Neural crest cell (in vitro differentiated cells): ENCODE measurements around the gene JARID2. TPM values are rescaled to one million over a fixed set of nuclear protein-coding genes. Genes with fewer than 3 reads are reported as not detected.

Experiments used
- DNase-seq: peaks from one replicate; pipeline ENCODE4 v3.0.0; 2021; ENCODE audit warnings: low read depth, mixed read lengths, low spot score
- H3K27ac Mint-ChIP-seq: one replicate; pipeline ENCODE4 v1.8.0; 2021; ENCODE audit warnings: mild to moderate bottlenecking, mixed read lengths; ENCODE audit not compliant: unreplicated experiment
- H3K27me3 Mint-ChIP-seq: 2 replicates; pipeline ENCODE4 v1.8.0; 2021; ENCODE audit warnings: low read depth, mild to moderate bottlenecking, mixed read lengths
- H3K36me3 Mint-ChIP-seq: 2 replicates; pipeline ENCODE4 v1.8.0; 2021; ENCODE audit warnings: low read depth, mild to moderate bottlenecking, mixed read lengths
- H3K4me1 Mint-ChIP-seq: 2 replicates; pipeline ENCODE4 v1.8.0; 2021; ENCODE audit warnings: mixed read lengths
- H3K4me3 Mint-ChIP-seq: one replicate; pipeline ENCODE4 v1.8.0; 2021; ENCODE audit warnings: mild to moderate bottlenecking, mixed read lengths
- H3K9me3 Mint-ChIP-seq: 2 replicates; pipeline ENCODE4 v1.8.0; 2021; ENCODE audit warnings: mixed read lengths
- total RNA-seq: library from RNA; stranded (reverse); gene quantifications from 2 replicates; pipeline ENCODE4 v1.2.1, GENCODE V29; 2021
- TF ChIP-seq, protein P1 (sequence below): fragments of 200-600 bp; sonication (generic); conservative IDR thresholded peaks from 2 replicates; pipeline ENCODE4 v1.5.0; 2021; ENCODE audit warnings: antibody characterized with exemption, mild to moderate bottlenecking

JARID2 gene
- total RNA-seq, 1 donor from 2014 or later, result 33.9 TPM

DNA sequence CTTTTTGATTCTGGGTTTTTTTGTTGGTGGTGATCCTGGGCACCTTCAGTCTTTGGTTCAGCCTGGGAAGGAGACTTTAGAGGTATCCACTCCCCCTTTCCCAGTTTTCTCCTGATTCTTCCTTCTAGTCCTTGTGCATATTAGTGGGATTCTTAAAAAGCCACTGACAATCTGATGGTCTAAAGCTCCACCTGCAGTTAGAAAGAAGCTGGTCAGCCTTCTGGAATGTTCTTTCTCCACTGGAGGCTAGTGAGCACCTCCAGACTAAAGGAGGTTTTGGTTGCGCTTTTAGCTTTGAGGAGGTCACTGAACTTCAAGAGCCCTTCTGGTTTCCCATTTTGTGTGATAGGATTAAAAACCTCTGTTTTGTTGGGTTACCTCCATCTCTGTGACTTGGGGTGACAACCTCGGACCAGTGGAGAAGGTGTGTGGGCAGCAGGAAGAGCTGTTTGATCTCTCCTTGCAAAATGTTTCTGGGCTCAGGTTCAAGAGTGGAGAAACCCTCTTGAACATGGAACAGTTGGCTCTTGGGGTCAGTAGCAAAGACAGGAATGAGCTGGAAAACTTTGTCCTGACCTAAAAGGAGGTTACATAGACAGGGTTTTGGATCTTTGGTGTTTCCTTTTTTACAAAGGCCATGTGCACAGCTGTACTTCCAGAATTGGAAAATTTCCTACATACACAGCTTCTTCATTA, 29.0 kb downstream of the JARID2 start:
- Mint-ChIP-seq H3K4me1 (peaks cover 32% of the 10 kb centered on the region), H3K36me3 (no peaks in the 10 kb centered on the region), H3K4me3 (no peak overlapping the region), H3K27ac (no peak overlapping the region), H3K9me3 (no peaks in the 10 kb centered on the region), H3K27me3 (no peaks in the 10 kb centered on the region)
- no peak for DNase-seq
- TF ChIP-seq, protein P1, sequence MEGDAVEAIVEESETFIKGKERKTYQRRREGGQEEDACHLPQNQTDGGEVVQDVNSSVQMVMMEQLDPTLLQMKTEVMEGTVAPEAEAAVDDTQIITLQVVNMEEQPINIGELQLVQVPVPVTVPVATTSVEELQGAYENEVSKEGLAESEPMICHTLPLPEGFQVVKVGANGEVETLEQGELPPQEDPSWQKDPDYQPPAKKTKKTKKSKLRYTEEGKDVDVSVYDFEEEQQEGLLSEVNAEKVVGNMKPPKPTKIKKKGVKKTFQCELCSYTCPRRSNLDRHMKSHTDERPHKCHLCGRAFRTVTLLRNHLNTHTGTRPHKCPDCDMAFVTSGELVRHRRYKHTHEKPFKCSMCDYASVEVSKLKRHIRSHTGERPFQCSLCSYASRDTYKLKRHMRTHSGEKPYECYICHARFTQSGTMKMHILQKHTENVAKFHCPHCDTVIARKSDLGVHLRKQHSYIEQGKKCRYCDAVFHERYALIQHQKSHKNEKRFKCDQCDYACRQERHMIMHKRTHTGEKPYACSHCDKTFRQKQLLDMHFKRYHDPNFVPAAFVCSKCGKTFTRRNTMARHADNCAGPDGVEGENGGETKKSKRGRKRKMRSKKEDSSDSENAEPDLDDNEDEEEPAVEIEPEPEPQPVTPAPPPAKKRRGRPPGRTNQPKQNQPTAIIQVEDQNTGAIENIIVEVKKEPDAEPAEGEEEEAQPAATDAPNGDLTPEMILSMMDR, result no peak

- DNase-seq, result no peak
- H3K9me3 Mint-ChIP-seq, result no peaks in the 10 kb centered on the region
- H3K4me1 Mint-ChIP-seq, result peaks cover 28% of the 10 kb centered on the region
- TF ChIP-seq, protein P1, result no peak
- H3K4me3 Mint-ChIP-seq, result no peak overlapping the region
- no peak overlapping the region for H3K27ac Mint-ChIP-seq
- H3K27me3 Mint-ChIP-seq, result no peaks in the 10 kb centered on the region
- no peaks in the 10 kb centered on the region for H3K36me3 Mint-ChIP-seq
Observed at GRCh38 chr6:15276036-15276985, 30.4 kb downstream of the JARID2 start.

- Mint-ChIP-seq H3K27ac (no peak overlapping the region), H3K27me3 (no peaks in the 10 kb centered on the region), H3K36me3 (no peaks in the 10 kb centered on the region), H3K9me3 (no peaks in the 10 kb centered on the region), H3K4me1 (peaks cover 26% of the 10 kb centered on the region), H3K4me3 (no peak overlapping the region)
- DNase-seq, result no peak
- TF ChIP-seq, protein P1, result no peak
Observed at GRCh38 chr6:15279047-15279661, 33.3 kb downstream of the JARID2 start.

DNA sequence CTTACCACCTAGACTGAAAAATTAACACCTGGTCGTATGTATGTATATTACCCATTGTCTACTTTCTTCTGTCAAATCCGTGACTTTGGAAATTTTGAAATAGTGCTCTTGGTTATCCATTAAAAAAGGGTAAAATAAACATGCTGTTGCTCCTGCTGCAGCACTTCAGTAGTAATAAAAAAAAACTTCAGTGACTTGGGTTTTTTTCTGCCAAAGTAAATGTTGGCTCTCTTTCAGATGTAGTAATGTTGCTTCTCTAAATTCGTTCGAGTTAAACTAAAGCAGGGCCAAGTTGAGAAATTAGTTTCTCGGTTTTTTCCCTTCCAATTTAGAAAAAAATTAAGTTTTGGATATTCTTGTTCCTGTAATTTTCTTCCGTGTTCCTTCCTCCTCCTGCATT, 34.2 kb downstream of the JARID2 start:
- Mint-ChIP-seq H3K9me3 (no peaks in the 10 kb centered on the region), H3K27ac (no peak overlapping the region), H3K27me3 (no peaks in the 10 kb centered on the region), H3K4me1 (peaks cover 20% of the 10 kb centered on the region), H3K4me3 (no peak overlapping the region), H3K36me3 (no peaks in the 10 kb centered on the region)
- TF ChIP-seq, protein P1, result no peak
- DNase-seq, result no peak

- Mint-ChIP-seq H3K27me3 (no peaks in the 10 kb centered on the region), H3K4me1 (peaks cover 18% of the 10 kb centered on the region), H3K4me3 (no peak overlapping the region), H3K27ac (no peak overlapping the region), H3K36me3 (no peaks in the 10 kb centered on the region), H3K9me3 (no peaks in the 10 kb centered on the region)
- TF ChIP-seq, protein P1, result no peak
- DNase-seq, result no peak
Observed at GRCh38 chr6:15280961-15281360, 35.1 kb downstream of the JARID2 start.
